ENCODE data around the gene ADIRF.
"Not testable (repeated sequence)": the region's sequence is repeated elsewhere in the genome, so short reads cannot be mapped to it uniquely, and the experiment has no call there.

Gene ADIRF

GRCh38 chr10:86972613-86973380 is 4.5 kb downstream of the ADIRF start:
- no peaks in the 10 kb centered on the region for H3K36me3 ChIP-seq (ENCODE audit: control insufficient read depth, insufficient read depth, low read length)
- H3K4me1 ChIP-seq (ENCODE audit: control insufficient read depth, insufficient read depth, low read length): peaks cover 38% of the 10 kb centered on the region
- H3K4me3 ChIP-seq (ENCODE audit: low read depth, low read length): no peak overlapping the region
- no peak overlapping the region for H3K27ac ChIP-seq (ENCODE audit: low read depth, low read length)
- peaks cover 22% of the 10 kb centered on the region for H3K27me3 ChIP-seq (ENCODE audit: control insufficient read depth, insufficient read depth, low read length)
- H3K9ac ChIP-seq (ENCODE audit: low read length): no peak overlapping the region
- no peaks in the 10 kb centered on the region for H3K9me3 ChIP-seq (ENCODE audit: control insufficient read depth, insufficient read depth, low read depth, low read length)

GRCh38 chr10:86974484-86974883 is 6.2 kb downstream of the ADIRF start:
- H3K9ac ChIP-seq (ENCODE audit: low read length): no peak overlapping the region
- peaks cover 22% of the 10 kb centered on the region for H3K27me3 ChIP-seq (ENCODE audit: control insufficient read depth, insufficient read depth, low read length)
- no peaks in the 10 kb centered on the region for H3K9me3 ChIP-seq (ENCODE audit: control insufficient read depth, insufficient read depth, low read depth, low read length)
- H3K27ac ChIP-seq (ENCODE audit: low read depth, low read length): no peak overlapping the region
- peaks cover 28% of the 10 kb centered on the region for H3K4me1 ChIP-seq (ENCODE audit: control insufficient read depth, insufficient read depth, low read length)
- H3K36me3 ChIP-seq (ENCODE audit: control insufficient read depth, insufficient read depth, low read length): no peaks in the 10 kb centered on the region
- H3K4me3 ChIP-seq (ENCODE audit: low read depth, low read length): no peak overlapping the region

GRCh38 chr10:86976362-86977056 is 8.2 kb downstream of the ADIRF start:
- Histone ChIP-seq H3K36me3 (ENCODE audit: control insufficient read depth, insufficient read depth, low read length) (no peaks in the 10 kb centered on the region), H3K27me3 (ENCODE audit: control insufficient read depth, insufficient read depth, low read length) (peaks cover 20% of the 10 kb centered on the region), H3K9me3 (ENCODE audit: control insufficient read depth, insufficient read depth, low read depth, low read length) (no peaks in the 10 kb centered on the region), H3K9ac (ENCODE audit: low read length) (no peak overlapping the region), H3K4me1 (ENCODE audit: control insufficient read depth, insufficient read depth, low read length) (peaks cover 12% of the 10 kb centered on the region; the same call in 1 of the 2 replicates), H3K4me3 (ENCODE audit: low read depth, low read length) (no peak overlapping the region), H3K27ac (ENCODE audit: low read depth, low read length) (no peak overlapping the region)

GRCh38 chr10:86978457-86978856 is 10.2 kb downstream of the ADIRF start:
- H3K4me1 ChIP-seq (ENCODE audit: control insufficient read depth, insufficient read depth, low read length); H3K27me3 ChIP-seq (ENCODE audit: control insufficient read depth, insufficient read depth, low read length); H3K36me3 ChIP-seq (ENCODE audit: control insufficient read depth, insufficient read depth, low read length); H3K9ac ChIP-seq (ENCODE audit: low read length); H3K27ac ChIP-seq (ENCODE audit: low read depth, low read length); H3K4me3 ChIP-seq (ENCODE audit: low read depth, low read length); H3K9me3 ChIP-seq (ENCODE audit: control insufficient read depth, insufficient read depth, low read depth, low read length): not testable (repeated sequence)

GRCh38 chr10:86979296-86979818 is 11.1 kb downstream of the ADIRF start:
- no peaks in the 10 kb centered on the region for H3K27me3 ChIP-seq (ENCODE audit: control insufficient read depth, insufficient read depth, low read length)
- H3K9me3 ChIP-seq (ENCODE audit: control insufficient read depth, insufficient read depth, low read depth, low read length): no peaks in the 10 kb centered on the region
- no peaks in the 10 kb centered on the region for H3K36me3 ChIP-seq (ENCODE audit: control insufficient read depth, insufficient read depth, low read length)
- H3K27ac ChIP-seq (ENCODE audit: low read depth, low read length): no peak overlapping the region
- H3K4me1 ChIP-seq (ENCODE audit: control insufficient read depth, insufficient read depth, low read length): no peaks in the 10 kb centered on the region
- no peak overlapping the region for H3K9ac ChIP-seq (ENCODE audit: low read length)
- H3K4me3 ChIP-seq (ENCODE audit: low read depth, low read length): no peak overlapping the region

GRCh38 chr10:86979977-86980448 is 11.7 kb downstream of the ADIRF start:
- Histone ChIP-seq H3K36me3 (ENCODE audit: control insufficient read depth, insufficient read depth, low read length) (no peaks in the 10 kb centered on the region), H3K27ac (ENCODE audit: low read depth, low read length) (no peak overlapping the region), H3K27me3 (ENCODE audit: control insufficient read depth, insufficient read depth, low read length) (no peaks in the 10 kb centered on the region), H3K4me3 (ENCODE audit: low read depth, low read length) (no peak overlapping the region), H3K4me1 (ENCODE audit: control insufficient read depth, insufficient read depth, low read length) (no peaks in the 10 kb centered on the region), H3K9ac (ENCODE audit: low read length) (no peak overlapping the region), H3K9me3 (ENCODE audit: control insufficient read depth, insufficient read depth, low read depth, low read length) (no peaks in the 10 kb centered on the region)

- H3K9me3 ChIP-seq (ENCODE audit: control insufficient read depth, insufficient read depth, low read depth, low read length); H3K36me3 ChIP-seq (ENCODE audit: control insufficient read depth, insufficient read depth, low read length); H3K27me3 ChIP-seq (ENCODE audit: control insufficient read depth, insufficient read depth, low read length); H3K4me3 ChIP-seq (ENCODE audit: low read depth, low read length); H3K27ac ChIP-seq (ENCODE audit: low read depth, low read length); H3K9ac ChIP-seq (ENCODE audit: low read length); H3K4me1 ChIP-seq (ENCODE audit: control insufficient read depth, insufficient read depth, low read length): not testable (repeated sequence)
Observed at GRCh38 chr10:86981020-86981419, 12.7 kb downstream of the ADIRF start.

GRCh38 chr10:86981716-86982115 is 13.4 kb downstream of the ADIRF start:
- Histone ChIP-seq H3K9ac (ENCODE audit: low read length) (no peak overlapping the region), H3K4me1 (ENCODE audit: control insufficient read depth, insufficient read depth, low read length) (no peaks in the 10 kb centered on the region), H3K27me3 (ENCODE audit: control insufficient read depth, insufficient read depth, low read length) (no peaks in the 10 kb centered on the region), H3K27ac (ENCODE audit: low read depth, low read length) (no peak overlapping the region), H3K36me3 (ENCODE audit: control insufficient read depth, insufficient read depth, low read length) (no peaks in the 10 kb centered on the region), H3K9me3 (ENCODE audit: control insufficient read depth, insufficient read depth, low read depth, low read length) (no peaks in the 10 kb centered on the region), H3K4me3 (ENCODE audit: low read depth, low read length) (no peak overlapping the region)

- not testable (repeated sequence) for H3K9me3 ChIP-seq (ENCODE audit: control insufficient read depth, insufficient read depth, low read depth, low read length); H3K9ac ChIP-seq (ENCODE audit: low read length); H3K36me3 ChIP-seq (ENCODE audit: control insufficient read depth, insufficient read depth, low read length); H3K27ac ChIP-seq (ENCODE audit: low read depth, low read length); H3K4me3 ChIP-seq (ENCODE audit: low read depth, low read length); H3K4me1 ChIP-seq (ENCODE audit: control insufficient read depth, insufficient read depth, low read length); H3K27me3 ChIP-seq (ENCODE audit: control insufficient read depth, insufficient read depth, low read length)
Observed at GRCh38 chr10:86984498-86984897, 16.2 kb downstream of the ADIRF start.

GRCh38 chr10:86988520-86988919 is 20.2 kb downstream of the ADIRF start:
- Histone ChIP-seq H3K4me1 (ENCODE audit: control insufficient read depth, insufficient read depth, low read length) (no peaks in the 10 kb centered on the region), H3K27me3 (ENCODE audit: control insufficient read depth, insufficient read depth, low read length) (no peaks in the 10 kb centered on the region), H3K36me3 (ENCODE audit: control insufficient read depth, insufficient read depth, low read length) (no peaks in the 10 kb centered on the region), H3K9ac (ENCODE audit: low read length) (no peak overlapping the region), H3K27ac (ENCODE audit: low read depth, low read length) (no peak overlapping the region), H3K4me3 (ENCODE audit: low read depth, low read length) (no peak overlapping the region), H3K9me3 (ENCODE audit: control insufficient read depth, insufficient read depth, low read depth, low read length) (no peaks in the 10 kb centered on the region)

GRCh38 chr10:86991362-86991761 is 23.1 kb downstream of the ADIRF start:
- not testable (repeated sequence) for H3K27ac ChIP-seq (ENCODE audit: low read depth, low read length); H3K27me3 ChIP-seq (ENCODE audit: control insufficient read depth, insufficient read depth, low read length); H3K9ac ChIP-seq (ENCODE audit: low read length); H3K4me1 ChIP-seq (ENCODE audit: control insufficient read depth, insufficient read depth, low read length); H3K36me3 ChIP-seq (ENCODE audit: control insufficient read depth, insufficient read depth, low read length); H3K4me3 ChIP-seq (ENCODE audit: low read depth, low read length); H3K9me3 ChIP-seq (ENCODE audit: control insufficient read depth, insufficient read depth, low read depth, low read length)

Measured in HUES6 (cell line).